GM12891 (cell line): Measurements from ENCODE around the gene DMAC1. TPM values are rescaled to one million over a fixed set of nuclear protein-coding genes. Genes with fewer than 3 reads are reported as not detected.

ENCODE experiments used
- DNase-seq: peaks from one replicate; pipeline ENCODE4 v3.0.0; 2011; ENCODE audit warnings: low spot score; ENCODE audit not compliant: insufficient read length
- FAIRE-seq: peaks from 2 replicates; lab custom pipeline; 2011; peaks lifted over from hg19 to GRCh38; lab: Jason Lieb, UNC
- PAX5 ChIP-seq: IDR thresholded peaks from 2 replicates; pipeline ENCODE4 v1.6.1; 2011; ENCODE audit warnings: low read length, moderate library complexity, mild to moderate bottlenecking; ENCODE audit not compliant: insufficient read depth, severe bottlenecking
- POLR2A ChIP-seq: IDR thresholded peaks from 2 replicates; pipeline ENCODE4 v1.6.1; 2011; ENCODE audit warnings: low read depth, low read length, control low read depth
- POLR2AphosphoS5 ChIP-seq: IDR thresholded peaks from 2 replicates; pipeline ENCODE4 v1.6.1; 2011; ENCODE audit warnings: low read depth, low read length, control low read depth
- POU2F2 ChIP-seq: IDR thresholded peaks from 2 replicates; pipeline ENCODE4 v1.6.1; 2011; ENCODE audit warnings: low read depth, mild to moderate bottlenecking, control low read depth, low read length, moderate library complexity
- SPI1 ChIP-seq: IDR thresholded peaks from 2 replicates; pipeline ENCODE4 v1.6.1; 2011; ENCODE audit warnings: low read depth, low read length, control low read depth
- TAF1 ChIP-seq: IDR thresholded peaks from 2 replicates; pipeline ENCODE4 v1.6.1; 2011; ENCODE audit warnings: low read depth, low read length, control low read depth
- polyA plus RNA-seq: library from polyadenylated mRNA; unstranded; fragments of >200 nt; gene quantifications from one replicate; pipeline ENCODE4 v1.2.1, GENCODE V29; 2012; ENCODE audit warnings: low read depth, missing spikeins, inconsistent platforms; ENCODE audit not compliant: missing spikeins

The DMAC1 gene, protein sequence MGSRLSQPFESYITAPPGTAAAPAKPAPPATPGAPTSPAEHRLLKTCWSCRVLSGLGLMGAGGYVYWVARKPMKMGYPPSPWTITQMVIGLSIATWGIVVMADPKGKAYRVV
- polyA plus RNA-seq = 59.8 TPM

DNA sequence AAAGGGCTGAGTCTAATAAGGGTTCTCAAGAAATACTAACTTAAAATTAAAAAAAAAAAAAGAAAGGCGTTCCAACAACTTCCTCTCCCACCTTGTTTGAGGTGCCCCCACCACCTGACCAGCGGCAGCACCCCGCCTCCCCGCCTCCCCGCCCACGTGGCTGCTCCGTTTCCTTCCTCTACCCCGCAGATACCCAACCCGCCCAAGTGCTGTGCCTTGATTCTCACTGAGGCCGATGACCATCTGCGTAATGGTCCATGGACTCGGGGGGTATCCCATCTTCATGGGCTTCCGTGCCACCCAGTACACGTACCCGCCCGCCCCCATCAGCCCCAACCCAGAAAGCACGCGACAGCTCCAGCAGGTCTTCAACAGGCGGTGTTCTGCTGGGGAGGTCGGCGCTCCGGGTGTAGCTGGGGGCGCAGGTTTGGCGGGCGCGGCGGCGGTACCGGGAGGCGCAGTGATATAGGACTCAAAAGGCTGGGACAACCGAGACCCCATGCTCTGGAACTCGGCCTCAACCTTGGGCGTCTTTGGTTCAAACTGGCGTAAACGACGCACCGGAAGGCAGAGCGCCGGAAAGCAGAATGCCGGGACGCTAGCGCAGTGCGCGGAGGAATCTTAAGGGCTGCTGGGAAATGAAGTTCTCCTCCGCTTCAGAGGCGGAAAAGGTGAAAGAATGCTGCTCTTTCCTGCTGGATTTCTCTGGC is at the start of gene DMAC1:
Gene DMAC1, minus strand, starts transcription at position 545 of the 710 bp plus-strand sequence. Its CDS starts 44 bp downstream, at position 501.
- DNase-seq = peak; percentile 65
- TF ChIP-seq POLR2AphosphoS5 (peak; percentile 82), PAX5 (no peak), TAF1 (peak; percentile 75; the same call in 1 of the 2 replicates), POU2F2 (no peak), SPI1 (peak; percentile 41; the same call in 1 of the 2 replicates), POLR2A (peak; percentile 58)
- peak; percentile 98 for FAIRE-seq

DNA sequence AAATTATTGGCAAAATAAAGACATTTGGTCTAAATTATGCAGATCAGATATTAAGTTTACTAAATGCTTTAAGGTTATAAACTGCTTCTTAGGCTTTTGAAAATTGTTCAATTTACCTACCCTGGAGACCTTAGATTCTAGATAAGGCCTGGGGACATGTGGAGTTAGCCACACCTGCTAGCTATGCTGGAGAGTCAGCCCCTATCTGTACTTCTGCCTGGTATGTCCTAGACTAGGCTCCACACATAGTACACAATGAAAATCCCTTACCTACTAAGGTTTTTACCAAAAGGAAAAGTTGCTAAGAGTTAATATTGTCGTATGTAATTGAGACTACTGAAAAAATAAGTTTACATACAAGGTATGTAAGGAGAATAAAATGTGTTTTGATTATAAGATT is 49.8 kb upstream of the DMAC1 start:
- no peak for DNase-seq
- TF ChIP-seq POLR2A = no peak
- no peak for TF ChIP-seq POLR2AphosphoS5
- TF ChIP-seq SPI1 = no peak
- no peak for TF ChIP-seq PAX5
- TF ChIP-seq POU2F2 = no peak
- no peak for TF ChIP-seq TAF1
- FAIRE-seq = no peak

DNA sequence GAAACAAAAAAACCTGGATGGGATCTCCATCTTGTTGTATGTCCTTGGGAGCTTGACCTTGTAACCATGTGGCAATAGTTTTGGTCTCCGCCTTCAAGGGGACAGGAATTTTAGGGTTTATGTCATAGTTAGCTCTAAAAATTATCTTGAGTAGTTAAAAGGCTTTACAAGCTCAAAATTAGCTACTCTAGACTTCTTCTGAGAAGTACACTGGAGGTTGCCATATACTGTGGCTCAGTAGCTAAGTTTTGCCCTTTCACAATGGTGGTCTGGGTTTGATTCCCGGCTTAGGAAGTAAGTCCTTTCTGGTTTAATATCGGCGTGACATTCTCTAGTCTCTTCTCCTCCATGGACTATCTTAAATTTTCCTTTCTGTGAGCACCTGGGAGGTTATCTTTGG is 48.9 kb upstream of the DMAC1 start:
- TF ChIP-seq SPI1 (no peak), POLR2A (no peak), PAX5 (no peak), POU2F2 (no peak), POLR2AphosphoS5 (no peak), TAF1 (no peak)
- no peak for DNase-seq
- no peak for FAIRE-seq

DNA sequence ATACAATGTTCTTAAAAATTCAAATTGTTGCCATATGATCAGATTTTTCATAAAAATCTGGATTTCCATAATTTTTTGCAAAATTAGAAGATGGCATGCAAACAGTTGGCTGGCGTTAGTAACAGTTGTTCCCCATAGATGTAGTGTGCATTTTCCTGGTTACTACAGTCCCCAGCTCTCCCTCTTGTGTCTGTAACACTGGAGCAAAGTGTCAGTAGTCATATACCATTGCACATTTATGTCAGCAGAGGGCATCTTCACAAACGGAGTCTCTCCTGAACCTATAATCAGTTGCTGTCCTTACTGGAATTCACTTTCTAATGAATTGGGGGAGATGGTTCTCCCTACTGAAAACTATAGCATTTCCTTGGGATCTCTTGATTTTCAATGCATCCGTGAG is 44.7 kb upstream of the DMAC1 start:
- TF ChIP-seq SPI1 (no peak), POU2F2 (no peak), POLR2A (no peak), POLR2AphosphoS5 (no peak), TAF1 (no peak), PAX5 (no peak)
- DNase-seq = no peak
- FAIRE-seq = peak; percentile 62

DNA sequence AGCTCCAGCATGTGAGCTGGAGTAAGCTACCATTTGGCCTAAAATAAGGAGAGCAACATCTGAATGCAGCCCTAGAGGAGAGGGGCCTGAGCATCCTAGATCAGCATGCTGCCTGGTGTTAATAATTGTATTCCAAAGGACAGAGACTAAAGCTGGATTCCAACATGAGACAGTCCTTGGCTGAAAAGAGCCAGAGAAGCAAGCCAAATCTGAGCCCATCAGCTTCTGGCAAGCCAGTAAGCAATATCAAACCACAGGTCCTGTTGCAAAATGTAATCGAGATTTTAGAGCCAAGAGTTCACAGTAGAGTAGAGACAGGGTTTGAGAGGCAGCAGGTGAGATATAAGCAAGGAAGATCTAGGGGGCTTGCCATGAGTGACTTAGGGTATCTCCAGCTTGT is 42.3 kb upstream of the DMAC1 start:
- DNase-seq (no peak), FAIRE-seq (no peak)
- TF ChIP-seq SPI1 = no peak
- no peak for TF ChIP-seq POLR2A
- no peak for TF ChIP-seq POU2F2
- TF ChIP-seq PAX5 = no peak

DNA sequence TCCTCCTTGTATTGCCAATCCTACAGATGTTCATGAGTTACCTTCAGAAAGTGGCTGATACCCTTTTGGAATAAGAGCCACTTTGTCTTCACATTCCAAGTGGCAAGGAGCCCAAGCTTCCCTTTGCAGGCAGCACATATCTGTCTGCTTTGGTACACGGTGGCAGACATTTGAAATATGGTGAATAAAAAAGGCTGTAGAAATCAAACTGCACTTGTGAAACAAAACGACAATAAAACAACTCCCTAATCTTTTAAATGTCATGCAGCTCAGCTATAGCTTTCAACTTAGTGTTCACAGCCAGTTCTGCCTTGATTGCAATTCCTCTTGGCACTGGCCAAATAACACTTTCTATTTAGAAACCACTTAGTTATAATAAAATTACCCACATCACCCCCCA is 35.0 kb upstream of the DMAC1 start:
- DNase-seq (no peak), FAIRE-seq (no peak)
- TF ChIP-seq POLR2A = no peak
- TF ChIP-seq SPI1 = no peak
- no peak for TF ChIP-seq TAF1
- TF ChIP-seq POLR2AphosphoS5 = no peak
- no peak for TF ChIP-seq PAX5
- TF ChIP-seq POU2F2 = no peak

DNA sequence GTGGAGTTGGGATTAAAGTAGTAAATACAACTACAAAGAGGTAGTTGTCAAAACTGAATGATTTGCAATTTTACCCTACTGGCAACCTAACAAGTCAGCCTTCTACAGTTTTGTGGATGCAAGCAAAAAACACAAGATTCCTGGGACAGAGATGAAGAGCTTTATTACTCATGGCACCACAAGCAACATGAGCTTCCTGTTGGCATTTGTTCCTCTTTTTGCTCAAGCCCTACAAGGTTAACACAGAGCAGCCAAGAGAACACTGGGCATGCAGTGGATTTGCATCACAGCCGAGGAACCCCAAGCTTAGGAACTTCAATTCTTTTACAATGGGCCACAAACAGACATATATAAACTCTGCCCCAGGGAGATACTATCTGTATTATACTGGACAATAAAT is 28.8 kb upstream of the DMAC1 start:
- no peak for DNase-seq
- TF ChIP-seq POU2F2 (no peak), SPI1 (no peak)

DNA sequence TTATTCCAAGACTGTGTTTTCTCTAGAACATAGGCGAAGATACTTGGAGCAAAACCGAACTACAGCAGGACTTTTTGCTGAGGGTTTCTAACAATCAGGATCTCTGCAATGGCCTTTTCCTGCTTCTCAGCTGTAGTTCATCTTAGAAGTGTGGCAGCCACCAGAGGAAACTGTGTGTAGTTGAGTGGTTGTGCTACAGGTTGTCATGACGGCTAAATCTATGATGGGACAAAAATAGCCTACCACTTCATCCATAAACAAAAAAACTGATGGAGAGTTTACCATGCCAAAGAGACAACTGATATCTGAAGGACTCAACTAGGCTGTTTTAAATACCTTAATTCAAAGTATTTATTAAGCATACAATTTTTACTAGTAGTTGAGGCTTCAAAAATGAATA is 28.2 kb upstream of the DMAC1 start:
- FAIRE-seq = no peak
- DNase-seq = no peak
- TF ChIP-seq TAF1 (no peak), POU2F2 (no peak)

More for the DNA sequence above, 28.8 kb upstream of the DMAC1 start:
- no peak for FAIRE-seq

DNA sequence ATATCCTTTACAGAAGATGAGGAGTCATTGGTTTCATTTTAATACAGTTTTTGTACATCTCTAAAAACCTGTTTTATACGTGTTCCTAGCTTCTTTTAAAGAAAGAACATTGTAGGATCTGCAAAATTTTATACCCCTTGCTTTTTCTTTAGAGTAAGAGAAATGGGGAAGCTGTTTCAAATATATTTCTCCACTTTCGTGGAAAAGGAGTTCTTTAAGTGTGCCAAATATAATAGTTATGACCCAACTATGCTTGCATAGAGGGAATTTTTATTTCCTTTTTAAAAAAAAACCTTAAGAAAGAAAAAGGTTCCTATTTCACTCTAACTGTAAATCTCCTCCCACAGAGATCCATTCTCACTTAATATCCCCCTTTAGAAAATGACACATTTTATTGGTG is 27.5 kb upstream of the DMAC1 start:
- FAIRE-seq = no peak

DNA sequence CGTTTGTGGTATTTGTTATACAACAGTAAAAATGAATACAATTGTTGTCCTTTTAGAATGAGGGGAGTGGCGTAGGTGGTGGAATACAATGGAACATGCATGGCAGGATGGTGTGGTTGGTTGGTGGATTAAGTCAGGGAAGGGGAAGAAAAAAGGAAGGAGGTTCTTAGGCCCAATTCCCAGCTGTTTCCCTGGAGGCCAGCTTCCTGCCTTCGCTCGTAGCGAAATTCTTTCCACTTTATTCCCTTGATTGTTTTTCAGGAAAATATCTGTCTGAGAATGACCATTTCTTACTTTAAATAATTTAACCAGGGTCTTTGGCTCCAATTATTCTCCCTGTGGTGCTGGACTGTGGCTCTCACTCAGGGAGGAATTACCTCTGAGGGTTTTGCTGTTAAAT is 24.1 kb upstream of the DMAC1 start:
- DNase-seq (no peak), FAIRE-seq (no peak)
- TF ChIP-seq PAX5 (no peak), SPI1 (no peak), POLR2AphosphoS5 (no peak), POU2F2 (no peak), TAF1 (no peak), POLR2A (no peak)

More for the DNA sequence above, 27.5 kb upstream of the DMAC1 start:
- no peak for DNase-seq
- TF ChIP-seq POLR2AphosphoS5 = no peak
- TF ChIP-seq POU2F2 = no peak
- no peak for TF ChIP-seq PAX5
- no peak for TF ChIP-seq TAF1
- TF ChIP-seq SPI1 = no peak
- TF ChIP-seq POLR2A = no peak
